GM19193 (cell line): ENCODE results near the gene DDC.

Experiments
- POLR2A ChIP-seq: IDR thresholded peaks from 4 replicates; pipeline ENCODE4 v1.6.1; 2011; ENCODE audit not compliant: insufficient read depth, insufficient read length; ENCODE audit errors: extremely low read depth

The DDC gene

GRCh38 chr7:50564640-50565558 lies at the start of gene DDC:
Gene DDC, minus strand, starts transcription at chr7:50565405. Its CDS starts 21,320 bp downstream, at chr7:50544085.
- no peak for TF ChIP-seq POLR2A

- TF ChIP-seq POLR2A, result no peak
Observed at GRCh38 chr7:50613473-50613872, 48.3 kb upstream of the DDC start.

- no peak for TF ChIP-seq POLR2A
Observed at GRCh38 chr7:50612704-50613103, 47.5 kb upstream of the DDC start.

GRCh38 chr7:50610521-50611277 lies 45.5 kb upstream of the DDC start:
- TF ChIP-seq POLR2A, result no peak

- no peak for TF ChIP-seq POLR2A
Observed at GRCh38 chr7:50608196-50608906, 43.1 kb upstream of the DDC start.

- TF ChIP-seq POLR2A, result no peak
Observed at GRCh38 chr7:50607524-50608125, 42.4 kb upstream of the DDC start.

GRCh38 chr7:50605059-50605458 lies 39.9 kb upstream of the DDC start:
- no peak for TF ChIP-seq POLR2A

GRCh38 chr7:50603287-50603686 lies 38.1 kb upstream of the DDC start:
- no peak for TF ChIP-seq POLR2A

- TF ChIP-seq POLR2A, result no peak
Observed at GRCh38 chr7:50599385-50599784, 34.2 kb upstream of the DDC start.

- TF ChIP-seq POLR2A, result no peak
Observed at GRCh38 chr7:50598460-50599343, 33.5 kb upstream of the DDC start.

GRCh38 chr7:50596484-50596883 lies 31.3 kb upstream of the DDC start:
- no peak for TF ChIP-seq POLR2A

GRCh38 chr7:50595491-50596102 lies 30.4 kb upstream of the DDC start:
- TF ChIP-seq POLR2A, result no peak

GRCh38 chr7:50594734-50595485 lies 29.7 kb upstream of the DDC start:
- no peak for TF ChIP-seq POLR2A

- TF ChIP-seq POLR2A, result no peak
Observed at GRCh38 chr7:50594136-50594535, 28.9 kb upstream of the DDC start.
